Measurements from ENCODE around the gene DNAH1.

The DNAH1 gene

GRCh38 chr3:52431459-52432223 is 115.5 kb downstream of the DNAH1 start:
- DNase-seq (ENCODE audit: extremely low read depth in 1 of 2, low read depth in 1 of 2) = no peak

DNA sequence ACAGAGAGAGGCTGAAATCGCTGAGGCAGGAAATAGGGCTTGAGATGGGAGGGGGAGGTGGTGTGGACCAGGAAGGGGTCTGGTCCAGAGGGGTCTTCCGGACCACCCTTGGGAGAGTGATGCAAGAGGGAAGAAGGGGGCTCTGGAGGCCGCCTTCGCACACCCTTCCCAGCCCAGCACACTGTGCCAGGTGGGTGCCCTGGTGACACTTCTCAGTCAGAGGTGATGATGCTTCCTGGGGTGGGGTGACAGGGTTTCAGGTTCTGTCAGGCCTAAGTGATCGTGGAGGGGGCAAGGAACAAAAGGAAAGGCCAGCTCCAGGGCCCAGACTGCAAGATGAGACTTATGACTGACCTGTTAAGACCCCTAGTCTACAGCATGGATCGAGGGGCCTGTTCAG is 116.1 kb downstream of the DNAH1 start:
- no peak for DNase-seq (ENCODE audit: extremely low read depth in 1 of 2, low read depth in 1 of 2)

GRCh38 chr3:52432691-52433141 is 116.6 kb downstream of the DNAH1 start:
- no peak for DNase-seq (ENCODE audit: extremely low read depth in 1 of 2, low read depth in 1 of 2)

DNA sequence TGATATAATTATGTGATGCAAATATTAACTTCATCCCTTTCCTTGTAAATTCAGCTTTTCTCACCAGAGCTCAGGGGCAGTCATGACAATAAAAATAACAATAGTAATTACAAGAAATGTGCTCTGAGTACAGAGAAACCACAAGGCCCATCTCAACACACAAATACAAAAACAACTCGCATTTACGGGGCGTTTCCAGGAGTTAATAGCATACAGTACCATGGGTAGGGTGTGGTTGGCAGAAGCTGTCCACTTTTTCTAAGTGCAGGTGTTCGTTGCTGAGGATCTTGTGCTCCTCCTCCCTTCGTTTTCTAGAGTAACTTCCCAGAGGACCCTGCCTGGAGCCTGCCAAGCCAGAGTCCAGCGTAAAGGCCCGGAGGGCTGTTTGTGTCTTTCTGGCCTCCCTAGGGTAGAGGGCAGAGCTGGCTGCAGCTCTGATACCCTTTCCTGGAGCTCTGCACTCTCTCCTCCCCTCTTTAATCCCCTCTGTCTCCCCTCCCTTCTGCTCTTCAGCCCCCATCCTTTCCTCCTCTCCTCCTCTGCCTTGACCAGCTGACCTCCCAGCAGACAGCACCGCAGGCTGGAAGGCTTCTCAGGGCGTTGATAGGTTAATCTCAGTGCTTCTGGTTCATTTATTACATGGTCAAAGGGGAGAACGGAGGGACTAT is 117.3 kb downstream of the DNAH1 start:
- no peak for DNase-seq (ENCODE audit: extremely low read depth in 1 of 2, low read depth in 1 of 2)

DNA sequence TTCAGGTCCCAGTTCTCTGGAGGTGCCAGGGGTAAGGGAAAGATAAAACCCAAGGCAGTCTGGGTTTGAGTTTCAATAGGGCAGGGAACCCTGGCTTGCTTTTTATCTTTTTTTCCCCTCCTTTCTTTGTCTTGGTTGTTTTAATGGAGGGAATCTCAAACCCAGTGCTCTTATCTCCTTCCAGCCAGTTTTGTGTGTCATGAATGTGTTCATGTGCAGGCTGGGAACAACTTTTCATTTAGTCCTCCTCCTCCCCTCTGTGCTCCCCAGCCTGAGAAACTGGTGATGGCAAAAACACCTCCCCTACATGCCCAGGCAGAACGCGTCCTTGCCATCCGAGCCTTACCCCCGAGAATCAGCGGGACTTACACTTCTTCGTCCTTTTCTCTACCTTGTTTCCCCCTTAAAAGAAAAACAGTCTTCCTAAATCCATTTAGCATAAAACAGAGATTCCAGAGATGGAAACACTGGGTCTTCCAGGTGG is 117.9 kb downstream of the DNAH1 start:
- DNase-seq (ENCODE audit: extremely low read depth in 1 of 2, low read depth in 1 of 2) = no peak

DNA sequence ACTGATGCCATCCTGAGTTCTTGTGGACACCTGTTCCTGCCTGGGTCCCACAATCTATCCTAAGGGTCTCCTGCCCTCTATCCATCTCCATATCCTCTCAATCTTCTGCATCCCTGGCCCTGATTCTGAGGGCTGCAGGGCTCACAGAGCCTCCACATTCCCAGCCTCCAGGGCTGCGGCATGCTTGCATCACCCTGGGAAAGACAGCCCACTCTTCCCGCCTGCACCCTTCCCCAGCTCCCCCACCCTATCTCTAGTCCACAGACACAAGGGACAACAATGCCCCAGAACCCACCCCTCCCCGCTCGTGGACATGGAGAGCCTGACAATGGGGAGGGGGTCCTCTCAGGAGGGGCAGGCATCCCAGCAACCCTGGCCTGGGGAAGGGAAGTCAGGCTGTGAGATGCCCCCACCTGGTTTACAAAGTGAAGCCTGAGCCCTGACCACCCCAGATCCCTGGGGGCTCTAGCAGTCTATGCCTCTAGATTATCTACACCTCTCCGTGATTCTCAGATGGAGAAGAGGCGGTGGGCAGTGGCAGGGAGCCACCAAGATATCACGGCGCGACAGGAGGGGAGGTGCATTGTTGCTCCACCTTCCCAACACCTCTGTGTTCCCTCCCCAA is 118.5 kb downstream of the DNAH1 start:
- DNase-seq (ENCODE audit: extremely low read depth in 1 of 2, low read depth in 1 of 2) = no peak

DNA sequence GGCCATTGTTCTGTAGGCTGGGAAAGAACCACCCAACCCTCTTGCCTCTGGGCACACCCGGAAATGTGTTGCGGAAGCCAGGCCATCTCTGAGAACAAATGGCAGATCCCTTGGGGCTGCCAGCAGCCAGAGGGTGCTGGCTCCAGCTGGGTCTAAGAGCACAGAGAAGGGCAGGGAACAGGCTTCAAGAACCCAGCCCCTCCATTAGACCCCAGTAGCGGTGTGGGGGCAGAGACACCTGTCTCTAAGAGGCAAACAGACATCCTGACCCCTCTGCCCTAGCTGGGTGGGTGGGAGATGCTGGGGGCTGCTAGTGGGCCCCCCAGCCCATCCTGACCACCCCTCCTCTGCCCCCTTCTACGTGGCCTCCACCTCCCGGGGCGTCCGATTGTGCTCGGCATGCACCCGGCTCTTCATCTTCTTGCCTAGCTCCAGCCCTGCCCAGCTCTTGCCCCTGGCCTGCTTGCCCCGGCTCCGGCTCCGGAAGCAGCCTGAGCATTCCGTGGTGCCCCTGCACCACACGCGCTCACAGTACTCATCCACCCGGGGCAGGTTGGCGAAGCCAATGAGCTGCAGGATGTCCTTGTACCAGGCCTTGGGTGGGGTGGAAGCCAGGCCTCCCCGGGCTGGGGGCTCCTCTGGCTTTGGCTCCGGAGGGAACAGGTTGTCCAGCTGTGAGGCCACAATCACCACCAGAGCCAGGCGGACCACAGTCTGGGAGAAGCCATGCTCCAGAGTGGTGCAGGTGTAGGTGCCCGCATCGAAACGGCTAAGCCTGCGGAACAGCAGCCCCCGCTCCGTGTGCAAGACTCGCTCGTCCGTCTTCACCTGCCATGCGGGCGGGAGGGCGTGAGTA is 119.4 kb downstream of the DNAH1 start:
- DNase-seq (ENCODE audit: extremely low read depth in 1 of 2, low read depth in 1 of 2) = no peak

DNA sequence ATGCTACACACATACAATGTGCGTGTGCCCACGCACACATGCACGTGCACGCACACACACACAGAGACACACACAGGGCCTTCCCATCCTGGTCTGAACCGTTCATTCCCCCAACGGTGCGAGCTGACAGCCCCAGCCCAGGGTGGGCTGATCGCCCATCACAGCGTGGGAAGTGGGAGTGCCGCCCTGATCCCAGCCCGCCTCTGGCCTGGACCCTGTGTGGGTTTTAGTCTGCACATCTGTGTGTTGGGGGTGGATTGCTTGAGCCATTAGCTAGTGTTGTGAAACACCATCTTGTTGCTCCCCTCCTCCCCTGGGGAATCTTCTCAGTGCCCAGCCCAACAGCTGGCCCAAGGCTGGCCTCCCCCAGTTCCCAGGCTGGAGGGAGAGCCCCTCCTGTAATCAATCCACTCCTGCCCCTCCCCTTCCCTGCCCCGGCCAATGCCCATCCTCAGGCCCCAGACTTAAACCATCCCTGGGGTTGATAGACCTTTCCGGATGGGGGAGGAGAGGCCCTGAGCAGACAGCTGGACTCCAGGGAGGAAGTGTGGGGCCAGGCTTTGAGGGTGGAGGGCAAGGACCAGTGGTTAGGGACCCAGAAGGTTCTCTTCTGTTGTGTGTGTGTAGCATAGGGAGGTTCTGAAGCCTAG is 120.5 kb downstream of the DNAH1 start:
- DNase-seq (ENCODE audit: extremely low read depth in 1 of 2, low read depth in 1 of 2) = no peak

DNA sequence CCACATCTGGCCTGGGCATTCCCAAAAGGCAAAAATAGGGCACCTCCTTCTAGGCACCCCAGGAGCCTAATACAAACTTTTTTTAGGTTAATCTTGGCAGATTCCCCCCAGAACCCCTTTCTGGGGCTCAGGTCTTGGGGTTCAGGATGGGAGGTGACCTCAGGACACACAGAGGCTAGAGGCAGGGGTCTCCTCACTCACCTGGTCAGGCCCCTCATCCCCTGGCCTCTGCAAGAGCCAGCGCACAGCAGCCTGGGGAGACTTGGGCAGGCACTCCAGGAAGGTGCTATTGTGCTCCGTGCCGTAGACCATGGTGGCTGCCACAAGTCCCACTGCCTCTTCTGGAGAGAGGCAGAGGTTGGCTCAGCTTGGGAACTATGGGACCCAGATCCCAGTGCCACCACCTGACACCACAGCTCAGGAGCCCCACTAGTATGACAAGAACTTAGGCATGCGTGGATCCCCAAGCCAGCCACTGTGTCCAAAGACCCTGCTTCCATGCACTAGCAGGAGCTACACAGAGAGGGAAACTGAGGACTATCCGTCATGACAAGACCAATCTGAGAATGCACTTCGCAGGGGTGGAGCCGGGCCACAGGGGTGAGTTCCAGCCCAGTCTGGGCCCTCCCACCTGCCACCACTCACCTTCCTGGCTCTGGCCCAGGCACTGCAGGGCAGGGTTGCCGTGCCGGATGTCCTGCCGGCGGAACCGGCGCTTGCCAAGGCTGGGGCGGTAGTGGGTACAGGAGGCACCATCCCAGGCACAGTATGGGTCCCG is 121.4 kb downstream of the DNAH1 start:
- no peak for DNase-seq (ENCODE audit: extremely low read depth in 1 of 2, low read depth in 1 of 2)

DNA sequence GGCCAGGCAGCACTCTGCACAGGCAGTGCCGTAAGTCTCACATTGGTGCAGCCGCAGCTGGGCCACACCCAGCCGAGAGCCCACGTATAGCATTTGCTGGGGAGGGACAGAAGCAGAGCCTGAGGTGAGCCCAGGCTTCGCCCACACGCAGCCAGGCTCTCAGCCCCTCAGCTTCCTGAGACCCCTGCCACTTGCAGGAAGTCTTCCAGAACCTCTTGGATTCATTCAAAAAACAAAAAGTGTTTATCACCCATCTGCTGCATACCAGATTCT is 121.9 kb downstream of the DNAH1 start:
- DNase-seq (ENCODE audit: extremely low read depth in 1 of 2, low read depth in 1 of 2) = no peak

DNA sequence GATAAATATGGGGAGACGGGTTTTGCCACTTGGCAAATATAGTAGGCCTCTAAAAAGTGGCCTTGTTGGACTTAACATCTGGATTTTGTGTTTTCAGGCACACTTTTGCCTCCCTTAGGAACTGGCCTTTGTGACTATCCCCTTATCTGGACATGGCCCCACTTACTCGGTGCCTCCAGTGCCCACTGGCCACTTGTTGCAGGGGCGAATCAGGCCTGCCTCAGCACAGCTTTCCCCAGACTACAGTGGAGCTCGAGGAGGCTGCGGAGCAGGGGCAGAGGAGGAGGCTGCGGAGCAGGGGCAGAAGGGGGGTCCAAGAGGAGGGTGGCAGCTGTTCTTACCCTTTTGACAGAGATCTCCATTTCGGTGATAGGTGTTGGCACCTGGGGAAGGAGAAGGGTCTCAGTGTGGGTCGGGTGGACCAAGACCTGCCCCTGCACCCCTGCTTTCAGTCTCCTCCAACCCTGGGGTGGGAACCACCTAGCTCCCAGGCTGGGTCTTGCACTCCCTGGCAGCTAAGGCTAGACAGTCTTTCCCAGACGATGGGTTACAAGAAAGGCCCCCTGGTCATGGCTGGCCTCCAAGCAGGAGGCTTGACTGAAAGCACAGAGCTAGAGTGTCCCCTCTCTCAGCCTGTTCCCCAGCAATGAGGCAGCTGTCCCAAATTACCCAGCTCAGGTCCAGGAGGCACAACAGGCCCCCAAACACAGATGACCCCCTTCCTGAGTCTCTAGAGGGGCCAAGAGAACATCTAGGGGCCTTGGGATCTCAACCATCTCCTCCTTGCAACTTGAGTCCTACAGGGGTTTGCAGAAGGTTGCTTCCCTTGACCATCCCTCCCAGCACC is 122.7 kb downstream of the DNAH1 start:
- DNase-seq (ENCODE audit: extremely low read depth in 1 of 2, low read depth in 1 of 2) = no peak

GRCh38 chr3:52439426-52440248 is 123.5 kb downstream of the DNAH1 start:
- DNase-seq (ENCODE audit: extremely low read depth in 1 of 2, low read depth in 1 of 2) = no peak

DNA sequence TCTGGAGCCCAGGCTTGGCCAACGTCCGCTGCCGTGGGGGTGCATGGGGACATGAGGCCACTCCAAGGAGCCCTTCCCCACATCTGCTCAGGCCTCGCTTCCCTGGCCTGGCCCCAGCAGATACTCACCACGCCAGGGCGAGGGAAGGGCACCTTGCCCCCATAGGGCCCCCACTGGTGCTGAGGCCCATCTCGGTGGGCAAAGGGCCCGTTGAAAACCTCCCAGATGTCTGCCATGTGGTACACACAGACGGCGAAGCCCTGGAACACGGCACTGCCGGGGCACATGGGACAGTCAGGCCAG is 124.1 kb downstream of the DNAH1 start:
- DNase-seq (ENCODE audit: extremely low read depth in 1 of 2, low read depth in 1 of 2) = no peak

DNA sequence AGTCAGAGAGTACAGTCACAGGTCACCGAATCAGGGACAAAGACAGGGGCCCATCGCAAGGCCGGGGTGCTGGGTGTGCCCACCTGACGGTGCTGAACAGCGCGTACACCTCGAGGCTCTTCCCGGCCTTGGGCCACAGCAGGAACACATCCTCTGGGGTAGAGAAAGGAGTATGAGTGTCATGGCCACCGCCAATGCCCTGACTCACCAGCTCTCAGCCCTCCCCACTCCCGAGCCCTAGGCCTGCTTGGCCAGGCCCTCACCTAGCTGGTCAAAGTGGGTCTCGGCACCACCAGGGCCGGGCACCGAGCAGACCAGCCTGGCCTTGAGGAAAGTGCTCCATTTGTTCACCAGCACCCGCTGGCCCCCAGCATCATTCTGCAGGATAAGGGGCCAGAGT is 124.6 kb downstream of the DNAH1 start:
- no peak for DNase-seq (ENCODE audit: extremely low read depth in 1 of 2, low read depth in 1 of 2)

DNA sequence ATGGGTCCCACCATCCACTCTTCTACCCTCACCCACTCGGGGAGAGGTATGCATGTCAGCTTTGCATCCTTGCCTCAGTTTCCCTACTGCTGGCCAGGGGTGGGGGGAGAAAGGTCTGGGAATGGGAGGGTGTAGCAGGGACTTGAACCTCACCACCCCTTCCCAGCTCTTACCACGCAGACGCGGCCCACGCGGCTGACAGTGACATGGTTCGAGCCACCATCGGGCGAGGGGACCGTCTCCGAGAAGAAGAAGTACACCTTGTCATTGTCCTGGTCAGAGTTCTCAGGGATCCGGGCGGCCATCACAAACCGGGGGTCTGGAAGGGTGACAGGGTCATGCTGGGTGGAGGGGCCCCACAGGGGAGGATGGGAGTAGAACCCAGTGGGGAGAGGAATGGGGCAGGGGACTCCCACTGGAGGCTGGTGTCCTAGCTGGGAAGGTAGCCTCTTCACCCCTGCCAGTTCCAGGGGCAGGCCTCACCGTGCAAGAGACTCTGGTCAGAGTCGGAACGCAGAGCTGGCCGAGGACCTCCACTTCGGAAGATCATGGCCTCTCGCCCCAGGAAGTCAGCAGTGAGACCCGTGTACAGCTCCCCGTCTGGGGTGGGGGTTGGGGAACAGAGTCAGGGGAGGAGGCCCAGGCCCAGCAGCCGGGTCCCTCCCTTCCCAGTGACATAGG is 125.1 kb downstream of the DNAH1 start:
- DNase-seq (ENCODE audit: extremely low read depth in 1 of 2, low read depth in 1 of 2) = no peak

DNA sequence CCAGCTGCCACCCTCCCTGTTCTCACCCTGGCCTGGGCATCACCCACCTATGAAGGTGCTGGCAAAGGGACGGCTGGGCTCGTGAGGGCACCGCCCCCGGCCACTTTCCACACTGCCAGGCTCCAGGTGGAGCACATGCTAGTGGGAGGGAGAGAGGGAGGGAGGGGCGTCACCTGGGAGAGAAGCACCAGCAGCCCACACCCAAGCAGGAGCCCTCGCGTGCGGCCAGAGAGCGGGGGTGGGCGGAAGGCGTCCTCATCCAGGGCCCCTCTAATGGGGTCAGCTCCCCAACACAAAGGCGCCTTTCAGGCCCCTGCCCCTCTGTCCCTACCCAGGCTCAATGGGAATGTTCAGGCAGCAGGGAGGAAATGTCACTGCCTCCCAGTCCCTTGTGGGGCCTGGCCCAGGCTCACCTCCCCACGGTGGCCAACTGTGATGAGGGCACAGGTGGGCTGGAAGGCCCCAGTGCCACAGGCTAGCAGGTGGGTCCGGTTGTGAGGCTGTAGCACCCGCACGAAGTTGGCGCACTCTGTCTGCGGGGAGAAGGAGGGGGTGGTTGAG is 125.7 kb downstream of the DNAH1 start:
- DNase-seq (ENCODE audit: extremely low read depth in 1 of 2, low read depth in 1 of 2) = no peak

- DNase-seq (ENCODE audit: extremely low read depth in 1 of 2, low read depth in 1 of 2) = no peak
Measured at GRCh38 chr3:52442409-52443267, 126.5 kb downstream of the DNAH1 start.
